Duodenal mucosa (tissue), 2 donors: ENCODE measurements around the gene SPACA7.

ENCODE experiments used
- H3K27ac ChIP-seq: one replicate; pipeline ENCODE4 v1.7.0; 2013; ENCODE audit warnings: low read depth, low read length
- H3K27me3 ChIP-seq, 2 donors: one replicate each; pipeline ENCODE4 v1.7.0; 2013; ENCODE audit warnings: low read length in 2 of 2, control low read depth in 1 of 2; ENCODE audit not compliant: insufficient read depth in 2 of 2, control insufficient read depth in 1 of 2
- H3K36me3 ChIP-seq, 2 donors: one replicate each; pipeline ENCODE4 v1.7.0; 2013; ENCODE audit warnings: low read length in 2 of 2, control low read depth in 1 of 2; ENCODE audit not compliant: insufficient read depth in 2 of 2, control insufficient read depth in 1 of 2
- H3K4me1 ChIP-seq, 2 donors: one replicate each; pipeline ENCODE4 v1.7.0; 2013; ENCODE audit warnings: low read length in 2 of 2, control low read depth in 1 of 2; ENCODE audit not compliant: insufficient read depth in 2 of 2, control insufficient read depth in 1 of 2
- H3K4me3 ChIP-seq, 2 donors: one replicate each; pipeline ENCODE4 v1.7.0; 2013; ENCODE audit warnings: low read length in 2 of 2, low read depth in 1 of 2
- H3K9ac ChIP-seq, 2 donors: one replicate each; pipeline ENCODE4 v1.7.0; 2013; ENCODE audit warnings: low read length in 2 of 2, low read depth in 1 of 2
- H3K9me3 ChIP-seq, 2 donors: one replicate each; pipeline ENCODE4 v1.7.0; 2013; ENCODE audit warnings: low read length in 2 of 2, control low read depth in 1 of 2; ENCODE audit not compliant: control insufficient read depth in 1 of 2

SPACA7 gene

DNA sequence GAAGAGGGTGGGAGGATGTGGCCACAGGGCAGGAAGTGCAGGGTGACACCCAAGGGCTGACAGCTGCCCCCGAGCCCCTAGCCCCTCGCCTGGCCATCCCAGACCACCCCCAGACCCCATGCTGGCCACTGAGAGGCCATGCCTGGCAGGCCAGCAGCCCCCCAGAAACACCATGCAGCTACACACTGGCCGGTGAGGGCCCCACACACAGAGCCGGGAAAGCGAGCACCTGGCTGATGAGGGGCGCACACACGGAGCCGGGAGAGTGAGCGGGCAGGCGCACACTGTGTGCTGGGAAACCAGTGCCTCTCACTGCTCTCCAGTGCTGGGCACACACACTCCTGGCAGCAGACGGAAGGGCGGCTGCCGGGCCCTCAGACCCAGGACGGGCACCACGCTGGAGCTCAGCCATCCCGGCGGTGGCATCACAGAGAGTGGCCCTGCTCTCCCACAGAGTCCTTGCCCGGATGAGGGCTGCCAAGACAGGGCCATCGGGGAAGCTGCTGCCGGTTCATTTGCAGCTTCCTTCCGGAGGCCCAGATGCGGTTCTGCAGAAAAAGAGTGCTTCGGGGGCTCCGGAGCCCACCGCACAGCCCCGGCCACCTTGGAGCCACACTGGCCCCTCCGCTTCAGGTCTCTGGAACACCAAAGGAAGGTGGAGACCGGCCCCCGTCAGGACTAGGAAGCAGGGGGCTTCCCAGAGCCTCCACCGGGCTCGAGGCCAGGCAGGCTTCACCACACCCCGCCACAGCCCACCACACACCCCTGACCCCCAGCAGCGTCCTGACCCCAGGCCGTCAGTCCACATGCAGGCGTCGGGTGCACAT is 76.4 kb downstream of the SPACA7 start:
- H3K9ac ChIP-seq, result no peak overlapping the region
- no peak overlapping the region for H3K4me3 ChIP-seq
- H3K9me3 ChIP-seq, result no peaks in the 10 kb centered on the region
- no peak overlapping the region for H3K27ac ChIP-seq
- no peaks in the 10 kb centered on the region for H3K27me3 ChIP-seq
- no peaks in the 10 kb centered on the region for H3K4me1 ChIP-seq
- H3K36me3 ChIP-seq, result no peaks in the 10 kb centered on the region

GRCh38 chr13:112453207-112453829 is 77.2 kb downstream of the SPACA7 start:
- Histone ChIP-seq H3K36me3 (no peaks in the 10 kb centered on the region), H3K9ac (no peak overlapping the region), H3K4me1 (no peaks in the 10 kb centered on the region), H3K27me3 (no peaks in the 10 kb centered on the region), H3K27ac (no peak overlapping the region), H3K4me3 (no peak overlapping the region), H3K9me3 (no peaks in the 10 kb centered on the region)

- Histone ChIP-seq H3K36me3 (no peaks in the 10 kb centered on the region), H3K27me3 (no peaks in the 10 kb centered on the region), H3K4me3 (no peak overlapping the region), H3K4me1 (no peaks in the 10 kb centered on the region), H3K9me3 (no peaks in the 10 kb centered on the region), H3K9ac (no peak overlapping the region), H3K27ac (no peak overlapping the region)
Observed at GRCh38 chr13:112453874-112454647, 77.9 kb downstream of the SPACA7 start.

DNA sequence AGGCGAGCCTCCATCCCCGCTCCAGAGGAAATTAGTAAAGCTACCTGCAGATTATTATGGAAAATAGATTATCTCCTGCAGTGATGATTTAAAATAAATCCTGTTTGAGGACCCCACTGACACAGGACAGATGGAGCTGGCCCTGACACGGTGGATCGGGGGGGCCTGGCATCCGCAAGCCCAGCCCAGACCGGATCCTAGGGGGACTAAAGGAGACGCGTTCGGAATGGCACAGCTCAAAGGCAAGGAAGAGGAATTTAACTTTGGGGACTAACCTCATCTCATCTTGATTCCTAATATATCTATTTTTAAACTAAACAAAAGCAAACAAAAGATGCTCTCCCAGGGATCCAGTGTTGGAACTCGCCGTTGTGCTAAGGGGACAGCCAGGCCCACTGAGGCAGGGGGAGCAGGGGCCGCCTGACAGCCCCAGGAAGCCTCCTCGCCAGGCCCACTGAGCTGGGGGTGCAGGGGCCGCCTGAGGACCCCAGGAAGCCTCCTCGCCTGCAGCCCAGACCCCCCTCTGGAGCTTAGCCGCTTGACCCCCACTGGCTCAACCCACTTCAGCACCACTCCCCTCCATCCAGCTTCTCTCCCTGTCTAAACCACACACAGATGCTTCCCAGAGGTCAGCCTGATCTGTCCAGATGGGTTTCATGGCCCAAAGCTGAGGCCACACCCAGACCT is 78.6 kb downstream of the SPACA7 start:
- no peak overlapping the region for H3K9ac ChIP-seq

DNA sequence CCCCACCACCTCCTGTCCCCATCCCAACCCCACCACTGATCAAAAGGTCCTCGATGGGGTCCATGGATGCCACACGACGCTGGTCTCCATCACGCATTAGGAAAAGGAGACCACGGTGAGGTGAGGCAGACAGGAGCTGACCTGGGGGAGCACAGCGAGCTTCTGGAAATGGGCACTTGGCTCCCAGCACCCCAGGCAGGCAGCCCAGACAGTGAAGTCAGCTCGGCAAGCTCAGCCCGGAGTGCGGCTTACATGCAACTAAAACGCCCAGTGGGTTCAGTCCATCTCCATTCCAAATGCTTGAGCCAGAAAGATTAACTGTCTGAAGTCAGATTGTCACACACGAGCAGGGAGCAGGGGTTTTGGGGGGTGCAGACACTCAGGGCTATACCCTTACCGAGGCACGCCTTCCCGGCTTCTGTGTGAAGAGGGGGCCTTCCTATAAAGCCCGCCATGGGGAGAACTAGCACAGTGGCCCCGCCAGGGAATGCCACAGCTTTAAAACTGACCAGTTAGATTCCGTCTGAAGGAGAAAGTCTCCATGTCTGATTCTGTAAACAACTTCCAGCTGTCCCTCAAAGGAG is 79.4 kb downstream of the SPACA7 start:
- Histone ChIP-seq H3K36me3 (no peaks in the 10 kb centered on the region), H3K4me1 (no peaks in the 10 kb centered on the region), H3K27me3 (no peaks in the 10 kb centered on the region), H3K9me3 (no peaks in the 10 kb centered on the region), H3K27ac (no peak overlapping the region), H3K9ac (no peak overlapping the region), H3K4me3 (no peak overlapping the region)

More for the DNA sequence above, 78.6 kb downstream of the SPACA7 start:
- no peaks in the 10 kb centered on the region for H3K4me1 ChIP-seq
- H3K27me3 ChIP-seq, result no peaks in the 10 kb centered on the region
- H3K27ac ChIP-seq, result no peak overlapping the region
- H3K4me3 ChIP-seq, result no peak overlapping the region
- no peaks in the 10 kb centered on the region for H3K9me3 ChIP-seq
- H3K36me3 ChIP-seq, result no peaks in the 10 kb centered on the region

DNA sequence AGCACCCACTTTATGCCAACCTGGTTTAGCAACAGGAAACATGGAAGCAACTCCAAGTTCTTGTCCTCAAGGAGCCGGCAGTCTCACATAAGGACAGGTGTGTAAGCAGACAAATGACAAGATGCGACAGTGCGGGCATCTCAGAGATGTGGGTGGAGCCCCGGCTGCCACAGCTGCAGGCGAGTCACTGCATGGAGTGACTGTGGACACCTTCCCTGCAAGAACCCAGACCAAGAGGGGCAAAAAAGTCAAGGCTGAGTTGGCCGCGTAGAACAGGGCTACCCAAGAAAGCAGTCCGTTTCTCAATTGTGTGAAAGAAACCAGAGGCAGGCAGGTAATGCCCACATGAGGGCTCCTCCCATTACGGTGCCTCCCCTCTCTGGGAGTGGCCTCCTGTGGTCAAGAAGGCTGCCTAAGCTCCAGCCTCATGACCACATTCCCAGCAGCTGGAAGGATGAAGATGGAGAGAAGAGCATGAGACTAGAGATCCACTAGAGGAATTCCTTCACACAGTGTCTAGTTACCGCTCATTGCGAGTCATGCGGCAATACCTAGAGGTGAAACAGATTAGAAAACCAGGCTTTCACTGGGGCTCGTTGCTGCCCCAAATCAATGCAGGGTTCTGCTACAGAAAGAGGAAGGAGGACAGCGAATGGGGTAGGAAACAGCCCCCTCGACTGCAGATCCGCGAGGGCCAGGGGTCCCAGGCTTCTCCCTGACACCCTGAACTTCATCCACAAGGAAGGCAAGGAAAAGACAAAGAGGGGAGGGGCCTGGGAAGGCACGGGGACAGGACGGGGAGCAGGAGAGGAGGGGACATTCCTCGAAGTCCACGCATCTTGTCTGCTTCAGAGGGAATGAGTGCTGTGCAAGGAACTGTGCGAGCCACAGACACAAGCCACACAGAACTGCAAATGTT is 80.2 kb downstream of the SPACA7 start:
- no peak overlapping the region for H3K9ac ChIP-seq
- no peaks in the 10 kb centered on the region for H3K4me1 ChIP-seq
- H3K27me3 ChIP-seq, result no peaks in the 10 kb centered on the region
- no peak overlapping the region for H3K27ac ChIP-seq
- H3K4me3 ChIP-seq, result no peak overlapping the region
- no peaks in the 10 kb centered on the region for H3K9me3 ChIP-seq
- H3K36me3 ChIP-seq, result no peaks in the 10 kb centered on the region

- H3K4me3 ChIP-seq, result no peak overlapping the region
- H3K4me1 ChIP-seq, result no peaks in the 10 kb centered on the region
- no peaks in the 10 kb centered on the region for H3K27me3 ChIP-seq
- no peak overlapping the region for H3K9ac ChIP-seq
- no peaks in the 10 kb centered on the region for H3K36me3 ChIP-seq
- no peak overlapping the region for H3K27ac ChIP-seq
- H3K9me3 ChIP-seq, result no peaks in the 10 kb centered on the region
Observed at GRCh38 chr13:112457081-112457480, 80.9 kb downstream of the SPACA7 start.

DNA sequence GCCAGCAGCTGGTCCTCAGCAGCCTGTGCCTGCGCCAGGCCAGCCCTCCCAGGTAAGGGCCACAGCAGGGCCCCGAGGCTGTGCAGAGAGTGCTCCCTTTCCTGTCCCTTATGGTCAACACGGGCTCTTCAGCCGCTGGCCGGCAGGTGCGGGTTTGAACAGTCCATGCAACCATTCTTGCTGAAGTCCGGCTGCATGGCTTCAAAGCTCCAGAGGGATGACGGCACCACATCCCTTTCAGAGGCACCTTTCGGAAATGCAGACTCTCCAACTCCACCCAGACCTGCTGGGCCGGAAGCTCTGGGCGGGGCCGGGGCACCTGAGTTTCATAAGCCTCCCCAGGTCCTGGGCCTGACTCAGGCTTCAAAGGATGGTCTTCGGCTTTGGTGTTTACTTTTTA is 81.3 kb downstream of the SPACA7 start:
- Histone ChIP-seq H3K4me1 (no peaks in the 10 kb centered on the region), H3K27me3 (no peaks in the 10 kb centered on the region), H3K9me3 (no peaks in the 10 kb centered on the region), H3K36me3 (no peaks in the 10 kb centered on the region), H3K27ac (no peak overlapping the region), H3K4me3 (no peak overlapping the region), H3K9ac (no peak overlapping the region)

GRCh38 chr13:112462408-112462807 is 86.3 kb downstream of the SPACA7 start:
- Histone ChIP-seq H3K27me3 (no peaks in the 10 kb centered on the region), H3K36me3 (no peaks in the 10 kb centered on the region), H3K9ac (no peak overlapping the region), H3K9me3 (no peaks in the 10 kb centered on the region), H3K4me3 (no peak overlapping the region), H3K4me1 (no peaks in the 10 kb centered on the region), H3K27ac (no peak overlapping the region)
